ENCODE data around the gene CLUH.

Gene CLUH

DNA sequence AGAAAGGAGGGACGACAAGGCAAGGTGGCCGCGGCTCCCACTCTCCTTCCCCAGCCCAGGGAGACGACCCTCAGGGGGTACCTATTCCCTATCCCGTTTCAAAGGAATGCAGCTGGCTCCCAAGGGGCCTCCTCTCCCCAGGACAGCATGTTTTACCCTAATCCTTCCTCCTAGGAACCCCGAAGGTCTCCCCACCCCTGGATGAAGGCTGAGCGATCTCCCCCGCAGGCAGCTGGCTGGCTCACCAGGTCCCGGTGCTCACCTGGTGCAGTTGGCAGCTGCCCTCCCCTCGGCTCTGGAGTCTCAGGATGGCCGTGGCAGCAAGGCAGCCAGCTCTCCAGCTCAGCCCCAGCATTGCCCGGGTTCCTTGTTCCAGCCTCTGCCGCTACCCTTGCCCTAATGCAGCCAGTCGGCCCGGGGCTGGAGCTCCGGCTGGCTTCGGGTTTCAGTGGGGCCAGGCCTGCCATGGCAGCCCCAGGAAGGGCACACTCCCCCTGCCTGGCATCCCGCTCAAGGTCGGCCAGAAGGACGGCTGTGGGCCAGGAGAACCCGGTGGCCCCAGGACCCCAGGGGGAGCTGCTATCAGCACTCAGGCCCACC lies 4.6 kb downstream of the CLUH start:
- DNase-seq (ENCODE audit: low read depth) = no peak
- TF ChIP-seq, protein P1, sequence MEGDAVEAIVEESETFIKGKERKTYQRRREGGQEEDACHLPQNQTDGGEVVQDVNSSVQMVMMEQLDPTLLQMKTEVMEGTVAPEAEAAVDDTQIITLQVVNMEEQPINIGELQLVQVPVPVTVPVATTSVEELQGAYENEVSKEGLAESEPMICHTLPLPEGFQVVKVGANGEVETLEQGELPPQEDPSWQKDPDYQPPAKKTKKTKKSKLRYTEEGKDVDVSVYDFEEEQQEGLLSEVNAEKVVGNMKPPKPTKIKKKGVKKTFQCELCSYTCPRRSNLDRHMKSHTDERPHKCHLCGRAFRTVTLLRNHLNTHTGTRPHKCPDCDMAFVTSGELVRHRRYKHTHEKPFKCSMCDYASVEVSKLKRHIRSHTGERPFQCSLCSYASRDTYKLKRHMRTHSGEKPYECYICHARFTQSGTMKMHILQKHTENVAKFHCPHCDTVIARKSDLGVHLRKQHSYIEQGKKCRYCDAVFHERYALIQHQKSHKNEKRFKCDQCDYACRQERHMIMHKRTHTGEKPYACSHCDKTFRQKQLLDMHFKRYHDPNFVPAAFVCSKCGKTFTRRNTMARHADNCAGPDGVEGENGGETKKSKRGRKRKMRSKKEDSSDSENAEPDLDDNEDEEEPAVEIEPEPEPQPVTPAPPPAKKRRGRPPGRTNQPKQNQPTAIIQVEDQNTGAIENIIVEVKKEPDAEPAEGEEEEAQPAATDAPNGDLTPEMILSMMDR (IDR thresholded peaks at IDR 0.05; ENCODE audit: low read depth, low read length, missing control alignments) = no peak

GRCh38 chr17:2705888-2706795 lies 5.4 kb downstream of the CLUH start:
- DNase-seq (ENCODE audit: low read depth) = no peak
- no peak overlapping the region for H3K4me3 ChIP-seq (ENCODE audit: low read depth, low read length)
- TF ChIP-seq, protein P1 (IDR thresholded peaks at IDR 0.05; ENCODE audit: low read depth, low read length, missing control alignments) = no peak

More for the DNA sequence above, 4.6 kb downstream of the CLUH start:
- no peak overlapping the region for H3K4me3 ChIP-seq (ENCODE audit: low read depth, low read length)

DNA sequence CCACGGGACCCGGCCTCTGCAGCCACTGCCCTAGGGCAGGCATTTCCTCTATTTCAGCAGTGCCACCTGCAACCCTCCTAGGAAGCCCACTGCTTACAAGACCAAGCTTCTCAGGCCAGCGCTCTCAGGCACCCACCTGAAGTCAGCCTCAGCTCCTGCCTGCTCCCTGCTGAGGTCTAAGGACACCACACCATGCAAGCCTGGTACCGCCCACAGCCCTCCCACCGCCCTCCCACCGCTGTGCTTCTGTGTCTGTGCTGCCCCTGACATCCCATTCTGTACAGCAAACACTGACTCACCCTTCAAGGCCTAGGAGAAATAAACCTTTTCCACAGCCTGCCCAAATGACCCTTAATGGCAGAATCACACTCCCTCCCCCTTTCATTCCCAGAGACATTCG lies 6.3 kb downstream of the CLUH start:
- TF ChIP-seq, protein P1 (IDR thresholded peaks at IDR 0.05; ENCODE audit: low read depth, low read length, missing control alignments) = no peak
- no peak overlapping the region for H3K4me3 ChIP-seq (ENCODE audit: low read depth, low read length)
- DNase-seq (ENCODE audit: low read depth) = no peak

GRCh38 chr17:2704890-2705248 lies 6.7 kb downstream of the CLUH start:
- no peak for DNase-seq (ENCODE audit: low read depth)
- TF ChIP-seq, protein P1 (IDR thresholded peaks at IDR 0.05; ENCODE audit: low read depth, low read length, missing control alignments) = no peak
- no peak overlapping the region for H3K4me3 ChIP-seq (ENCODE audit: low read depth, low read length)

DNA sequence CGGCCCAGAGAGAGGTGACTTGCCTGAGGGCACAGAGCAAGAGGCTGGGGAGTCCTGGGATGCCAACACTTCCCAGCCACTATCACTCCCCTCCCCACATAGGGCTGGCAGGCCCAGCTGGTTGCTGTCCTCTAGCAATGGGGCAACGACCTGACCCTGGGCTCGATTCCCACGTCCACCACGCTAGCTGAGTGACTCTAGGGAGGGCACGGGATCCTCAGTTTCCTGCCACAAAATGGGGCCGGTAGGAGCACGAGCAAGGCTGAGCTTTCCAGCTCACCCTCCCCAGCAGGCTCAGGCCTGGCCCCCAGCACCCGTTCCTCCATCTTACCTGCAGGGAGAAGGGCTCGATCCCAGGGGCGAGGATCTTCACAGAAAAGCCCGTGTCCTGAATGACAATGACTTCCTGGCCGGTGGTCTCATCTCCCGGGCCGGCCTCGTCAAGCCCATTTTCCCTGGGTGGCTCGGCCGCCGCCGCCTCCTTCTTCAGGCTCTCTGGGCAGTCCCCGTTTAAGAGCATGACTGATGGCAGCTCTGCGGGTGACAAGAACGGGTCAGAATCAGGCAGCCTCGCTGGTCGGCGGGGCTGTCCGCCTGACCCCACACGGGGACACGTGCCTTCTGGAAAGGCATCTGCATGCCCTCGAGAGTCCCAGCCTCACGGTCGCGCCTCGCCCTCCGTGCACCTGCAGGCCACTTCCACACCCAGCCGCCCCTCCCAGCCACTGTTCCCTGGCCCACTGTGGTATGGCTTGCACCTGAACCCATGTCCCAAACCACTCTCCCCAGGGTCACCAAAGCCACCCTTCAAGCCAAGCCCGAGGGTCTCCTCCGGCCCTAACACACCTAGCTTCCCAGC lies 7.3 kb downstream of the CLUH start:
- no peak for DNase-seq (ENCODE audit: low read depth)
- no peak overlapping the region for H3K4me3 ChIP-seq (ENCODE audit: low read depth, low read length)
- TF ChIP-seq, protein P1 (IDR thresholded peaks at IDR 0.05; ENCODE audit: low read depth, low read length, missing control alignments) = no peak

- DNase-seq (ENCODE audit: low read depth) = no peak
- no peak overlapping the region for H3K4me3 ChIP-seq (ENCODE audit: low read depth, low read length)
- TF ChIP-seq, protein P1 (IDR thresholded peaks at IDR 0.05; ENCODE audit: low read depth, low read length, missing control alignments) = no peak
Measured at GRCh38 chr17:2703606-2704005, 8.0 kb downstream of the CLUH start.
